Endodermal cell (in vitro differentiated cells): Measurements from ENCODE around the gene AKR7A3. TPM values are rescaled to one million over a fixed set of nuclear protein-coding genes. Genes with fewer than 3 reads are reported as not detected.

Experiments
- DNase-seq: peaks from one replicate; pipeline ENCODE4 v3.0.0-alpha.2; 2017
- H3K27ac ChIP-seq: 2 replicates; pipeline ENCODE4 v1.5.1; 2013; ENCODE audit warnings: mild to moderate bottlenecking, low read depth, low read length, moderate library complexity
- H3K27me3 ChIP-seq: 2 replicates; pipeline ENCODE4 v1.6.1; 2013; ENCODE audit warnings: mild to moderate bottlenecking, low read length, moderate library complexity; ENCODE audit not compliant: insufficient read depth, control insufficient read depth, poor library complexity, severe bottlenecking
- H3K36me3 ChIP-seq: 2 replicates; pipeline ENCODE4 v1.7.0; 2013; ENCODE audit warnings: mild to moderate bottlenecking, low read length, moderate library complexity; ENCODE audit not compliant: control insufficient read depth, insufficient read depth
- H3K4me1 ChIP-seq: one replicate; pipeline ENCODE4 v1.7.0; 2013; ENCODE audit warnings: low read length; ENCODE audit not compliant: control insufficient read depth, insufficient read depth
- H3K4me3 ChIP-seq: 2 replicates; pipeline ENCODE4 v1.5.1; 2013; ENCODE audit warnings: mild to moderate bottlenecking, low read length, moderate library complexity
- H3K9ac ChIP-seq: 2 replicates; pipeline ENCODE4 v1.6.1; 2013; ENCODE audit warnings: mild to moderate bottlenecking, low read length, moderate library complexity; ENCODE audit not compliant: poor library complexity, severe bottlenecking; ENCODE audit errors: extremely low read depth
- H3K9me3 ChIP-seq: 2 replicates; pipeline ENCODE4 v1.6.1; 2013; ENCODE audit warnings: mild to moderate bottlenecking, low read length, moderate library complexity; ENCODE audit not compliant: control insufficient read depth
- H3K27ac Mint-ChIP-seq: 2 replicates; pipeline ENCODE4 v1.8.0; 2020; ENCODE audit warnings: mixed read lengths
- H3K27me3 Mint-ChIP-seq: 2 replicates; pipeline ENCODE4 v1.8.0; 2021; ENCODE audit warnings: mild to moderate bottlenecking, mixed read lengths; ENCODE audit not compliant: insufficient read depth
- H3K36me3 Mint-ChIP-seq: 2 replicates; pipeline ENCODE4 v1.8.0; 2020; ENCODE audit warnings: low read depth, mixed read lengths
- H3K4me1 Mint-ChIP-seq: 2 replicates; pipeline ENCODE4 v1.8.0; 2020; ENCODE audit warnings: mixed read lengths
- H3K4me3 Mint-ChIP-seq: 2 replicates; pipeline ENCODE4 v1.8.0; 2020; ENCODE audit warnings: mild to moderate bottlenecking, moderate library complexity, mixed read lengths
- H3K9me3 Mint-ChIP-seq: 2 replicates; pipeline ENCODE4 v1.8.0; 2020; ENCODE audit warnings: mild to moderate bottlenecking, mixed read lengths
- WGBS, 2 experiments: methylation state at CpG; one replicate each; pipeline versions ENCODE4 v1.1.5 to v1.1.7; 2013; ENCODE audit warnings: missing lambda C conversion rate in 2 of 2, mixed read lengths in 1 of 2; ENCODE audit not compliant: insufficient coverage in 1 of 2, insufficient read length in 1 of 2; 5-methylcytosine and 5-hydroxymethylcytosine counted together
- total RNA-seq, 2 donors: library from RNA; stranded (reverse); fragmentation: NEBNext Ultra II Directional in 1 of 2; extraction: Animal tissue kit (Norgen Biotek cat#: 25700) in 1 of 2; gene quantifications; 2 replicates in 1 of 2; 3 replicates in 1 of 2; pipeline ENCODE4 v1.2.1, GENCODE V29; 2021
- TF ChIP-seq, protein P1 (sequence below): fragments of 200-600 bp; sonication (generic); conservative IDR thresholded peaks from 2 replicates; pipeline ENCODE4 v1.5.0; 2021; ENCODE audit warnings: antibody characterized with exemption, mild to moderate bottlenecking

AKR7A3 gene
- total RNA-seq, 2 donors from 2014 or later, result 0.92 to 2.0 TPM

DNA sequence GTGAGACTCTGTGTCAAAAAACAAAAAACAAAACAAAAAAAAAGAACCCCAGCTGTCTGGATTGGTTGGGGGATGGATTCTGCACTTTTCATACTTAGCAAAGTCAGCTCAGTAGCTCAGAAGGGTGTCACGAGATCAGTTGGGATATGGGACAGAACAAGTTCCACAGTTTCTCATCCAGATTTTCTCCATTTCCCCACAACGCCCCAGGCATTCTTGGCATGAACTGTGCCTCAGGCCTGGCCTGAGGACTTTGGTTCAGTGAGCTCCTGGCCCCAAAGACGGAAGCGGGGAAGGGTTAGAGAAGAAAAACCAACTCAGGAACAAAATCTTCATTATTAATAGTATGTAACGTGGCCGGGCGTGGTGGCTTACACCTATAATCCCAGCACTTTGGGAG, 21.5 kb upstream of the AKR7A3 start:
- no peaks in the 10 kb centered on the region for H3K9me3 ChIP-seq
- peaks cover 31% of the 10 kb centered on the region for H3K36me3 Mint-ChIP-seq
- no peak overlapping the region for H3K9ac ChIP-seq
- no peaks in the 10 kb centered on the region for H3K27me3 ChIP-seq
- 94 to 100% methylated on average over 1 to 7 of the region's 7 CpGs for whole genome bisulfite sequencing, 2 experiments
- no peaks in the 10 kb centered on the region for H3K27me3 Mint-ChIP-seq
- peaks cover 15% of the 10 kb centered on the region for H3K4me1 Mint-ChIP-seq
- peak overlapping the region; percentile 78 for H3K4me3 Mint-ChIP-seq
- peaks cover 3% of the 10 kb centered on the region for H3K4me1 ChIP-seq
- no peaks in the 10 kb centered on the region for H3K9me3 Mint-ChIP-seq
- DNase-seq, result no peak
- TF ChIP-seq, protein P1, sequence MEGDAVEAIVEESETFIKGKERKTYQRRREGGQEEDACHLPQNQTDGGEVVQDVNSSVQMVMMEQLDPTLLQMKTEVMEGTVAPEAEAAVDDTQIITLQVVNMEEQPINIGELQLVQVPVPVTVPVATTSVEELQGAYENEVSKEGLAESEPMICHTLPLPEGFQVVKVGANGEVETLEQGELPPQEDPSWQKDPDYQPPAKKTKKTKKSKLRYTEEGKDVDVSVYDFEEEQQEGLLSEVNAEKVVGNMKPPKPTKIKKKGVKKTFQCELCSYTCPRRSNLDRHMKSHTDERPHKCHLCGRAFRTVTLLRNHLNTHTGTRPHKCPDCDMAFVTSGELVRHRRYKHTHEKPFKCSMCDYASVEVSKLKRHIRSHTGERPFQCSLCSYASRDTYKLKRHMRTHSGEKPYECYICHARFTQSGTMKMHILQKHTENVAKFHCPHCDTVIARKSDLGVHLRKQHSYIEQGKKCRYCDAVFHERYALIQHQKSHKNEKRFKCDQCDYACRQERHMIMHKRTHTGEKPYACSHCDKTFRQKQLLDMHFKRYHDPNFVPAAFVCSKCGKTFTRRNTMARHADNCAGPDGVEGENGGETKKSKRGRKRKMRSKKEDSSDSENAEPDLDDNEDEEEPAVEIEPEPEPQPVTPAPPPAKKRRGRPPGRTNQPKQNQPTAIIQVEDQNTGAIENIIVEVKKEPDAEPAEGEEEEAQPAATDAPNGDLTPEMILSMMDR, result no peak
- no peak overlapping the region for H3K27ac Mint-ChIP-seq
- H3K27ac ChIP-seq, result no peak overlapping the region
- H3K36me3 ChIP-seq, result peaks cover 36% of the 10 kb centered on the region
- no peak overlapping the region for H3K4me3 ChIP-seq

DNA sequence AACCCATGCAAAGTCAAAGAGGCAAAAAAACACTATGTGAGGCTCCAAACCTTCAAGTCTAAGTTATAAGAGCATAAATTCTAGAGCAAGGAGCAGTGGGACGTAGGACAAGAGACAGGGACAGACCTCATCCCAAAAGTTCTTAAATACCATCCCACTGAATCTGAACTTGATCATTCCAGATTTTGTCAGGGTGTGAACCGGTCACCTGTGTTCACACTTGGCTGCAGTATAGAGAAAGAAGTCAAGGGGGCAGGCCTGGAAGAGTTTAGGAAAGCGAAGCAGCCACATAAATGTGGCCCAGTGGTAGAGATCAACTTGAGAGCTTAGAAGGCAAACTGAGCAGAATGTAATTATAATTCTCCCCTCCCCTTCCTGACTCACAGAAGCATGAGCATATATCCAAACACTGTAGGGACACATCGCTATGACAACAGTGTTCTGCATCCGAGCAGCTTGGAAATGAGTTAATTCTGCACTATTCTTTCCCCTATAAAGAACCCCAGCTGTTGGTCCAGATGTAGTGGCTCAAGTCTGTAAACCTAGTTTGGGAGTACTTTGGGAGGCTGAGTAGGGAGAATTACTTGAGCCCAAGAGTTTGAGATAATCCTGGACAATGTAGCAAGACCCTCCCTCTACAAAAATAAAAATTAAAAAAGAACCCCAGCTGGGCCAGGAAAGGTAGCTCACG, 20.7 kb upstream of the AKR7A3 start:
- Mint-ChIP-seq H3K4me3 (no peak overlapping the region), H3K9me3 (no peaks in the 10 kb centered on the region), H3K27ac (no peak overlapping the region), H3K36me3 (peaks cover 38% of the 10 kb centered on the region), H3K4me1 (peaks cover 15% of the 10 kb centered on the region), H3K27me3 (no peaks in the 10 kb centered on the region)
- Histone ChIP-seq H3K9ac (no peak overlapping the region), H3K36me3 (peaks cover 43% of the 10 kb centered on the region), H3K9me3 (no peaks in the 10 kb centered on the region), H3K27me3 (no peaks in the 10 kb centered on the region), H3K27ac (no peak overlapping the region), H3K4me3 (no peak overlapping the region), H3K4me1 (peaks cover 3% of the 10 kb centered on the region)
- TF ChIP-seq, protein P1, result no peak
- WGBS, 2 experiments, result 94 to 100% methylated on average over 1 to 6 of the region's 6 CpGs
- DNase-seq, result no peak

DNA sequence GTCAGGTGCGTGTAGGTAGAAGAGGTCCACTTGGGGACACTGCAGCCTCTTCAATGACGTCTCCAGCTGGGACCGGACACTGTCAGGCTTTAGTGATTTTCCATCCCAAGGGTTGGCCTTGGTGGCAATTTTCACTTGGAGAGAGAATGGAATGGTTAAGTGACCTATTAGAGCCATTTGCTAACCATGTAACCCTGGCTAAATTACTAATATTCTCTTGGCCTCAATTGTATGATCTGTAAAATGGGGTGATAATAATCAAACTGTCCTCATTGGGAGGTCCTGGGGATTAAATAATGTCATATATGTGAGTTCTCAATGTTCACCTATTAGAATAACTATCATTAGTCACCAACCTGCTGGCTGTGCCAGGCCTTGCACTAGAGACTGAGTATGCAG, 19.9 kb upstream of the AKR7A3 start:
- no peak for DNase-seq
- Mint-ChIP-seq H3K27me3 (no peaks in the 10 kb centered on the region), H3K4me3 (no peak overlapping the region), H3K4me1 (peaks cover 15% of the 10 kb centered on the region), H3K9me3 (no peaks in the 10 kb centered on the region), H3K27ac (no peak overlapping the region), H3K36me3 (peaks cover 45% of the 10 kb centered on the region)
- TF ChIP-seq, protein P1, result no peak
- Histone ChIP-seq H3K27ac (no peak overlapping the region), H3K9ac (no peak overlapping the region), H3K4me3 (no peak overlapping the region), H3K27me3 (no peaks in the 10 kb centered on the region), H3K9me3 (no peaks in the 10 kb centered on the region), H3K4me1 (peaks cover 3% of the 10 kb centered on the region), H3K36me3 (peaks cover 50% of the 10 kb centered on the region)
- WGBS, 2 experiments, result 82 to 88% methylated on average over 3 of the region's 3 CpGs
